ENCODE data around the gene LRCH3.
"Not testable (repeated sequence)": the region's sequence is repeated elsewhere in the genome, so short reads cannot be mapped to it uniquely, and the experiment has no call there.

Gene LRCH3

DNA sequence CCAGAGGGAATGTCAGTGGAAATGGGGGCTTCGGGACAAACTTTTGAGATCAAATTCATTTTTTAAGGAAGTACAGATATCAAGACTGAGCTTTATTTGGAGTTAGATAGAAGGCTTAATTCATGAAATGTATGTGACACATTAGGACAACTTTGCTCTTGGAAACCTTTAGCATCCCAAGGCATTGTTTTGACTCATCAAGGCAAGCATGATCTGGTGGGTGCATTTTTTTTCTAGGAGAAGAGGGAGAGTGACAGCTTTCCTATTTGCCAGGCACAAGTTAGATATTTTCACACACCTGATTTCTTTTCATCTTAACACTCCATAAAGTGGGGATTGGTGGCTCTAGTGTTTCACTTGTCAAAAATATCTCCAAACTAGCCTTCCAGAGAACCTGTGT lies 97.5 kb downstream of the LRCH3 start:
- FAIRE-seq = no peak

DNA sequence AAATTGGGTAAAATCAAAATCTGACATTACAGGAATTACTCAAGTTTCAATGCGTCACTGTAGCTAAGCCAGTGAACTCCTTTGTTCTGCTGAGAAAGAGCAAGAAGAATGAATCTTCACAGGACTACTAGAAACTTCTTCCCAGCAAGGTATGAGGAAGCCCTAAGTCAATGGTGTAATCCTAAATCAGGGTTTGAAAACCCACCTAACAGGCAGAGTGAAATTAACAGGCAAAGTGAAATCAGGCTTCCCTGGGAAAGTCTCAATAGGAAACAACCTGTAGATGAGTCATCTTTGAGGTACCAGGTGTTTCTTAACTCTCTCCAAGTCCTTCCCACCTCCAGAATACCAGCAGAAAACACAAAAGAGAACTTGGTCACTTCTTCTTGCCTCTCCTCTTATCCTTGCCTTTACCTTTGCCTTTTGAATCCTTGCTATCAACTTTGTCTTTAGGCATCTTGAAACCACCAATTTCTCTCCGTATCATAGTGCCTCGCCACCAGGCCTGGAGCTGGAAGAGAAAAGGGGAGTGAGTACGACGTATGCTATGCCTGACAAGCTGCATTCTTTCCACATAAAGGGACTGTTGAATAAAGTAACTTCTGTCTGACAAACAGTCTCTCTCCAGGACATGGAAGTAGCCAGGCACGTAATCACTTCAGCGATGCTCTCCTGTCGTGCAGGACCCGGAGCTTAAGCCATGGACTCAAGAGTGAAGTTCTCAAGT lies 98.3 kb downstream of the LRCH3 start:
- no peak for FAIRE-seq

DNA sequence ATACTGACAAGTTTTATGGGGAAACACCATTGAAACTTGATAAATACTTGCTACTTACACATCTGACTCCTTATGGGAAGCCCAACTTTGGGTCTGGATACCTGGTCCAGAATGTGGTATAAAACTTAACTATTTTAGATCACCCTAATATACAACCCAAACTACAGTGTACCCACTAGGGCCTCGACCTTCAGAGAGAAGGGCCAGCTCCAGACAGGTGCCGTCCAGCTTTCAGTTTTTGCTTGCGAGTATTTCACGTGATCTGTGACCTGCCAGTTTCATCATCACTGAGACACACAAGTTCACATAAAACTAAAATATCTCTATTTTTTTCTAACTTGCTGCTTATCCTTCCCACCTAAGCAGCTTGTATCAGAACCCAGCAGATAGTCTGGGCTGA lies 99.6 kb downstream of the LRCH3 start:
- no peak for FAIRE-seq

DNA sequence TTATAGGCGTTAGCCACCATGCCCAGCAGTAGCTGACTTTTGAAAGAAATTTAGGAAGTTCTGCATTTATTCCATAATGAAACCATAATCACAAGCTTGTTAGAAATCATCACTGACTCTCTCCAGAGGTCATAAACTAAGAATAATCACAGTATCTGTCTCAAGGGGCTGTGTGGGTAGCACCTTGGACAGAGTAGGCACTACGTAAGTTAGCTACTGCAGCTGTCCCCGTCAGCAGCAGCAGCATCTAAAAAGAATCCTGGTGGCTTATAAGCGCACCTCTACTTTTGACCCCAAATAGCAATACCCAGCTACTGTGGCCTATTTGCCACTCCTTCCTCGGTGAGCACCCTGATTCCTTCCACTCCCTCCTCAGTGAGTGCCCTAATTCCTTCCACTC lies 101.1 kb downstream of the LRCH3 start:
- no peak for FAIRE-seq

DNA sequence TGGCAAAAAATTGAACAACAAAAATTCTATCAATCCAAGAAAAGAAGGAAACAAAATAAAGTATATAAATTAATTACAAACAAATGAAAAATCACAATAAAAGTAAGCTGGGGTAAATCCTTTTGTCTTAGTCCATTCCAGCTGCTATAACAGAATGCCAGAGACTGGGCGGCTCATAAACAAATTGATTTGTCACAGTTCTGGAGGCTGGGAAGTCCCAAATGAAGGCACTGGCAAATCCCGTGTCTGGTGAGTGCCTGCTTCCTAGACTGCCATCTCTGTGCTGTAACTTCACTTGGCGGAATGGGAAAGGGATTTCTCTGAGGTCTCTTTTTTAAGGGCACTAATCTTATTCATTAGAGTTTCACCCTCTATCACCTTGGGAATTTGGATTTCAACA lies 105.4 kb downstream of the LRCH3 start:
- FAIRE-seq = no peak

DNA sequence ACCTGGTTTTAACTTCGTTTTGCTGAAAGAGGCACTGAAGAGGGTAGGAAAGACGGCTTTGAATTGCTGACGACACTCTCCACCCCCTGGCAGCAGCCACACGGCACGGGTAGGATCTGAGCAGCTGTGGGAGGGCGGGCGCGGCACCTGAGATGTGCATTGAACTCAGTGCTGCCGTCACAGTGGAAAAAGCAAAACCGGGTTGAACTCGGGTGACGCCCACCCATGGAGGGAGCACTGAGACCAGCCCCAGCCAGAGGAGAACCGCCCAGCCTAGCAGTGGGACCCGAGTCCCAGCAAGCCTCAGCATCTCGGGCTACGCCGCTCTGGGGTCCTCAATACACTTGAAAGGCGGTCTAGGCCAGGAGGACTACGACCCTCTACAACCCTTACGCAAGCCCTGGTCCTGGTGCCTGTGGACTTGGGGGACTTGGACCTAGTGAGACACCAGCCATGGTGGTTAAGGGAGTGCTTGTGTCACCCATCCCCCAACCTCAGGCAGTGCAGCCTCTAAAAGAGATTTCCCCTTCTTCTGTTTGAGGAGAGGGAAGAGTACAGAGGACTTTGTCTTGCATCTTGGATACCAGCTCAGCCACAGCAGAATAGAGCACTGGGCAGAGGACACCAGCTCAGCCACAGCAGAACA lies 108.9 kb downstream of the LRCH3 start:
- no peak for FAIRE-seq

DNA sequence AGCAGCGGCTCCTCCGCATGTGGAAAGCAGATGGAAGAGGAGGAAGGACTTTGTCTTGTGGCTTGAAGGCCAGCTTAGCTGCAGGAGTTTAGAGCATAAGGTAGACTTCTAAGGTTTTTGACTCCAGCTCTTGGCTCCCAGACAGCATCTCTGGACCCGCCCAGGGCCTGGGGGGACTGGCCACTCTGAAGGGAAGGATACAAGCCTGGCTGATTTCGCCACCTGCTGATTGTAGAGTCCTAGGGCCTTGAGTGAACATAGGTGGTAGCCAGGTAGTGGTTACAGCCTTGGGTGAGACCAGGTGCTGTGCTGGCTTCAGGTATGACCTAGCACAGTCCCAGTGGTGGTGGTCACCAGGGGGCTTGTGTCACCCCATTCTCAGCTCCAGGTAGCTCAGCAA lies 110.6 kb downstream of the LRCH3 start:
- FAIRE-seq = no peak

DNA sequence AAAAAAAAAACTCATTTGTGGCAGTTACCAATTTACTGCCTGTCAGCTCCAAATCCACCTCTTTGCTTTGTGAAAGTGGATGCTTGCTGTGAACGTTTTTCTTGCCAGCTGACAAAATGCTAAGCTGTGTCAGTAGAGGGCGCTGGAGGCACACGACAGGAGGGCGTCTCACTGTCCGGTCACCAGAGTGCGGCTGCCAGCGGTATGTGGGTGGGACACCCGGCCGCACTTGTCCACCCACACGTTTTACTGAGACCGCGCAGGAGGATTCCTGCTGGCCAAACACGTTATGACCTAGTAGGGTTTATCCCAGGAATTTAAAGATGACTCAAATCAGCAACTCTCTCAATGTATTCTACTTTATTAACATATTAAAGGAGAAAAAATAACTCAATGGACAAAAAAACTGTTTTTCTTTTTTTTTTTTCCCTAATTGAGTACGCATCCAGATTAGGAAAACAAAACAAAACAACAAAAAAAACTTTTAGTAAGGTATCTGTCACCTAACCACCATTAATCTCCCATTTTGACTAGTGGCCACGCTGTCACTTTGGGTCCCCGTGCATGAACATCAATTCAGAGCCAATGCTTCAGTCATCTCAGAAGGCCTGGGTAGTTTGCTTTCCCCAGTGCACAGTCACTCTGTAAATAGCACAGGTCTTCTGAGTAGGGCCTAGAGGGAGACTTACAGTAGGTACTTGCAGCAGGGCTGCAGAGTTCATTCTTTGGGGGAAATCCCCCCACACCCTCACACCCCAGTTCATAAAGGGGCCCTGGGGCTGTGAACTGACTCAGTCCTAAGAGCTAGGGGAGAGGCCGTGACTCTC lies 115.2 kb downstream of the LRCH3 start:
- peak; percentile 80 for FAIRE-seq

DNA sequence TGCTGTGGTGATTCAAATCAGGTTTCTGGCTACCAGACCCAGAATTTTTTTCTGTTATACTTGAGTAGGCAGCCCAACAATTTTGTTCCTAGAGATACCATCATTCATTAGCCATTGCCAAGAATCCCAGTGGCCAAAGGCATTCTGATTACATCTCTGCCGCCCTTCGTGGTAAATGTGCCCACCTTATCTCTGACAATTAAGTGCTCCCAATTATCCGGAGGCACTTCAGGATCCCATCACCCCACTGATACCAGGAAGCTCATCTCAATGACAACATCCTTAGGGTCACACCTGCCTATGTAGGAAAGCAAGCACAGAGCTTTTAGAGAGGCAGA lies 115.8 kb downstream of the LRCH3 start:
- FAIRE-seq = no peak

DNA sequence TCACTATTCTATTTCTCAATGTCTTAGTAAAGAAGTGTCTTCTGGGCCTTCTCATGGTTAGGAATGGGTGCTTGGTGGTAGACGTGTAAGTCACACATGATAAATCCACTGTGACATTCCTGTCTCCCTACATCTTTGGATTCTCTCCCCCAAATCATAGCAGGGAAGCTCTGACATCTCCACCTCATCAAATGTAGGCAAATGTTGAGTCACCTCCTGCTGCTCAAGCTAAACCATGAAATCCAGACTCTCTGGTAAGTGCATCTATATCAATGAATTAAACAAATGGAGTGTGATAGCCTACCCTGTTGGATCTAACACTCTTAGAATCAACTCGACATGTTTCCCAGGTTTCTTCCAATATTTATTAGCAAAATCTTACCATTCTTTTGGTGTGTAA lies 116.1 kb downstream of the LRCH3 start:
- no peak for FAIRE-seq

DNA sequence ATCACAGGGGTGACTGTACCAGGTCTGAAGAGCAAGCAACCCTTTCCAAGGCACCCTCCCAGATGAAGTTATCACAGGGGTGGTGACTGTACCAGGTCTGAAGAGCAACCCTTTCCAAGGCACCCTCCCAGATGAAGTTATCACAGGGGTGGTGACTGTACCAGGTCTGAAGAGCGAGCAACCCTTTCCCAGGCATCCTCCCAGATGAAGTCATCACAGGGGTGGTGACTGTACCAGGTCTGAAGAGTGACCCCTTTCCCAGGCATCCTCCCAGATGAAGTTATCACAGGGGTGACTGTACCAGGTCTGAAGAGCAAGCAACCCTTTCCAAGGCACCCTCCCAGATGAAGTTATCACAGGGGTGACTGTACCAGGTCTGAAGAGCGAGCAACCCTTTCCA lies 117.5 kb downstream of the LRCH3 start:
- not testable (repeated sequence) for FAIRE-seq

DNA sequence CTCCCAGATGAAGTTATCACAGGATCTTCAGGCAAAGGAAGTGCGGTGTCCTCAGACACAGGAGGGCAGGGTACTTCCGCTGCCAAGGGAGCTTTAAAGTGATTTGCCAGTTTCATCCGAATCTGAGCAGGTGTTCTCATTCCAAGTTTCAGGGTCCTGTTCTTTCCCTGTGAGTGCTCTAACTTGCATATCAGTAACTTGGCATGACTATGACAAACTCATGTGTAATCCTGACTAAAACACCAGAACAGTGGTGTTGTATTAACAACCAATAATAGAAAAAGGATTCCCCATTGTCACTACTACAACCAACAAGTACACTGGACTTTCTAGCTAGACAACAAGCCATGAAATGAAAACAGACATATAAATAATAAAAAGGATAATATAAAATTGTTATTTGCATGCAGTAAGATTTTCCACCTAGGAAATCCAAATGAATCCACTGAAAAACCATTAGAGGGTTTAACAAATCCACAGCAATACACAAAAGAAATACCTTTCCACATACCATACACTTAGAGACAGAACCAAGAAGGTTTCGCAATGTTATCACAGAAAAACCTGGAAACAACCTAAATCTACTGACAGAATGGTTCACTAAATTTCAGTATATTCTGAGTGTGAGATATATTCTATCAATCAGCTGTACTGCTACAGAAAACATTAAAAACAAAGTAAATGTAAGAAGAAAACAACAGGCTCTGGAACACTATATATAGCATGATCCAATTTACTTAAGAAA lies 118.1 kb downstream of the LRCH3 start:
- no peak for FAIRE-seq

DNA sequence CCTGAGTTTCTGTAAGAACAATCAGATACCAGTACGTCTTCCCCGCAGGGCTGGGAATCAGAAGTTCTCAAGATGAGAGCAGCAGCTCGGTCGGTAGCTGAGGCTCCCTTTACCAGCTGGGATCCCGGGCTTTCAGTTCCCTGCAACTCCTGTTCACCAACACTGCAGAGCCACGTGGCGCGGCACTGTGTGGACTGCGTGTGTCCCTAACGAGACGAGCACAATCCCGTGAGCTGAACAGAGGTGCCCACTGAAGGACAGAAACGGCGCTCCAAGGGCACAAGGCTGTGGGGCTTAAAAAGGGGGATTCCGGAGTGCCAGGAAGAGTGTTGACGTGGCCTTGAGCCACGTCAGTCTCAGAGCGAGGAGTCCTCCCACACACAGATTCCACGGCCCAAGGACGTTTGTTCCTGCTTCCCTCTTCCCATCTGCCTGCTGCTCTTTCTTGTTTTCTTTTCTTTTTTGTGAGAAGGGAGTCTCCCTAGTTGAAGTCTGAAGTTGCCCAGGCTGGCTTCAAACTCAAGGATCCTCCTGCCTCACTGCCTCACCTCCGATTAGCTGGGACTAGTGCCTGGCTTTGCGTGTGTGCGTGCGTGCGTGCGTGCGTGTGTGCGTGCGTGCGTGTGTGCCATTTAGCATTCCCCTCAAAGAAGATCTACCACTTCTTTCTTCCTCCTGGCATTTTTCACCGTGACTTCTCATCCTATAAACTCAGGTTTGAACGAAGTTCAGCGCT lies 121.9 kb downstream of the LRCH3 start:
- FAIRE-seq = no peak

DNA sequence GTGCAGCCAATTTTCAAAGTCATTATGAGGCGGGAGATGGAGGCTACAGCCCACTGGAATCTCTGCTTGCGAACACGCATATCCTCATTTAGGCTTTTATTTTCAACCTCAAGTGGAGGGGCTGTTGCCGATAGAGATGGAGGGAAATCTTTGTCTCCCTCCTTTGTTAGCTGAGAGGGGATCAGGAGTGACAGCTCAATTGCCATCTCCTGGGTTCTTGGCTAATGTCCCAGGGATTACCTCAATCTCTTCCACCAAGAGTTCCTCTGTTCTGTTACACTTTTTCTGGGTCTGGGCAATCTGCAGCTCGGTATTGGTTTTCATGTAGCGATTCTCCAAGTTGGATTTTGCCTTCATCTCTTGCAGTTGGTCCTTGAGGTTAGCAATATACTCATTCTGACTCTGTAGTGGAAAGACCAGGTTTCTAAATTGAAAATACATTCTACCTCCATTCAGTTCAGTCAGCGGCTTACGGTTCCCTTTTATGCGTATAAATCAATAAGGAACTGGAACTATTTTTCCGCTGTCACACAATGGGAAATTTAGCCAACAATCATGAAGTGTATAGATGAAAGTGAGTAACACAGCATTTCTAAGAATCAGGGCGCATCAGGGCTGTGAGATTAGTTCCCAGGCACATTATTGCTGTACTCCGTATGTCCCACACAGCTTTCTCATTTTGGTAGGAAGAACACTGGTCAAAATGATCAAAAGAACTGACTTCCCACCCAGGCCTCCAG lies 122.8 kb downstream of the LRCH3 start:
- FAIRE-seq = no peak

DNA sequence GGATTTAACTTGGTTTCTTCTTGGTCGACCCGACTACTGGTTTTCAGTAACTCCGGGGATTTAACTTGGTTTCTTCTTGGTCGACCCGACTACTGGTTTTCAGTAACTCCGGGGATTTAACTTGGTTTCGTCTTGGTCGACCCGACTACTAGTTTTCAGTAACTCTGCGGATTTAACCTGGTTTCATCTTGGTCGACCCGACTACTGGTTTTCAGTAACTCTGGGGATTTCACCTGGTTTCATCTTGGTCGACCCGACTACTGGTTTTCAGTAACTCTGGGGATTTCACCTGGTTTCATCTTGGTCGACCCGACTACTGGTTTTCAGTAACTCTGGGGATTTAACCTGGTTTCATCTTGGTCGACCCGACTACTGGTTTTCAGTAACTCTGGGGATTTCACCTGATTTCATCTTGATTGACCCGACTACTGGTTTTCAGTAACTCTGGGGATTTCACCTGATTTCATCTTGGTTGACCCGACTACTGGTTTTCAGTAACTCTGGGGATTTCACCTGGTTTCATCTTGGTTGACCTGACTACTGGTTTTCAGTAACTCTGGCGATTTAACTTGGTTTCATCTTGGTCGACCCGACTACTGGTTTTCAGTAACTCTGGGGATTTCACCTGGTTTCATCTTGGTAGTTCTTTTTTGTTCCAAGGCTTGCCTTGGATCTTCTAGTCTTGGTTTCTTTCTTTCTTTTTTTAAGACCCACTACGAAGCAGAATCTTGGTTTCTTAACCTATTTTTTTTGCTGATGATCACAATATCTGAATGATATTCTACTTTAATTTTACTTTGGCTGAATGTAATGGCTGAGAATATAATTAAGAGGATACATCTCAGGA lies 130.6 kb downstream of the LRCH3 start:
- not testable (repeated sequence) for FAIRE-seq

DNA sequence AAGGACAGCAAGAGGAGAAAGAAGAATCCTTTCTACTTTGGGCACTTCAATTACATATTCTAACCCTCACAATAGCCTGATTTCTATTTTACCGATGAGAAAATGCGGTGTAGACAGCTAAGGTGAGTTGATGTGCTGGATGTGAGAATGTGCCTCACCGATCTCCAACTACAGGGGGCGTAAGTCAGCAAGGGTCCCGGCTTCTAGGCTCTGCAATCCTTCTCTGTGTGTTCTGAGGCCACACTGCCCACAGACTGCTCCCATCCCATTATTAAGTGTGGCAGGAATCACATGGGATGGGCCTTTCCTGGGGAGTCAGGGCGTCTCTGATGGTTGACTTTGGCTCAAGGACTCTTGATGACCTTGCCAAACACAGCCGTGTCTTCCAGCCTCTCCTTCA lies 135.4 kb downstream of the LRCH3 start:
- FAIRE-seq = no peak

DNA sequence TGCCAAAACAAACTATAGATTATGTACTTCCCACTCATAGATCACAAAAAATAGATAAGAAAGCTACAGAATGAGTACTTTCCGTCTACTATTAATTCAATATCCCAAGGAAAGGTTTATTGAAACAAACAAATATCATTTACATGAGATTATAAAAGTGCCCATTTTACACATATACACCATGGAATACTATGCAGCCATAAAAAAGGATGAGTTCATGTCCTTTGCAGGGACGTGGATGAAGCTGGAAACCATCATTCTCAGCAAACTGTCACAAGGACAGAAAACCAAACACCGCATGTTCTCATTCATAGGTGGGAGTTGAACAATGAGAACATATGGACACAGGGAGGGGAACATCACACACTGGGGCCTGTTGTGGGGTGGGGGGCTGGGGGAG lies 136.5 kb downstream of the LRCH3 start:
- not testable (repeated sequence) for FAIRE-seq

DNA sequence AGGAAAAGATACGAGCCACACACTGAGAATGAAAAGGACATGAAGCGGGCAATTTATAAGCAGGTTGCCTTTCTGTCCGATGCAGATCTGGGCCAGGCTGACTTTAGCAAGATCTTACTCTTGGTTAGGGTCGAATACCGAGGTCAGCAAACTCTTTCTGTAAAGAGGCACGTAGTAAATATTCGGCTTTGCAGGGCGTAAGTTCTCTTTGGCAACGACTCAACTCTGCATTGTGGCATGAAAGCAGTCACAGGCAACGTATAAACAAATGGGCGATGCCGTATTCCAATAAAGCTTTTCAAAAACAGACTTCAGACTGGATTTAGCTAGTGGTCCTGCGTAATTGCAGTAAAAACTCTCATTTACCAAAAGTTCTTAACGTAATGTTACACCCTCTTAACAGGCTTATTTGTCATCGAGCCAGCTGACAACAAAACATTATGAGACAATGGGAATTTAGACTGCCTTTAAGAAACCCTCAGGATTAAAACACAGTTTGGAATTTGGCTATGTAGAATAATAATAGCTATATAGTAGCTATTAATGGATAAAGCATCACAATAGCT lies 145.8 kb downstream of the LRCH3 start:
- FAIRE-seq = no peak
